Sigmoid colon (tissue), 4 donors: ENCODE results near the gene PDE9A.

ENCODE experiments used
- CTCF ChIP-seq, 4 experiments: fragments of 450-650 bp in 3 of 4; fragments of 200-600 bp in 1 of 4; IDR thresholded peaks; one replicate each; pipeline ENCODE4 v1.5.1; 2016 to 2019; ENCODE audit warnings: antibody characterized with exemption in 4 of 4, mild to moderate bottlenecking in 3 of 4, moderate library complexity in 2 of 4
- POLR2AphosphoS5 ChIP-seq, 4 donors: sonication (generic); formaldehyde crosslinking; IDR thresholded peaks; one replicate each; pipeline ENCODE4 v1.6.1; 2017; ENCODE audit warnings: antibody characterized with exemption in 4 of 4

- TF ChIP-seq POLR2AphosphoS5 (IDR thresholded peaks at IDR 0.05) (no peak), CTCF (IDR thresholded peaks at IDR 0.05) (no peak)
Observed at GRCh38 chr21:42716074-42716473, 62.7 kb downstream of the PDE9A start.
